Nephron (organoid): ENCODE data around the gene PIAS2.
"Not testable (repeated sequence)": the region's sequence is repeated elsewhere in the genome, so short reads cannot be mapped to it uniquely, and the experiment has no call there.

ENCODE experiments used
- H3K27ac Mint-ChIP-seq, 3 experiments: 2 replicates each; pipeline ENCODE4 v1.8.0; 2020; ENCODE audit warnings: mixed read lengths in 3 of 3, mild to moderate bottlenecking in 2 of 3, moderate library complexity in 1 of 3
- H3K27me3 Mint-ChIP-seq: 2 replicates; pipeline ENCODE4 v1.8.0; 2021; ENCODE audit warnings: low read depth, mild to moderate bottlenecking, moderate library complexity, mixed read lengths
- H3K36me3 Mint-ChIP-seq: 2 replicates; pipeline ENCODE4 v1.8.0; 2020; ENCODE audit warnings: low read depth, mixed read lengths
- H3K4me1 Mint-ChIP-seq: 2 replicates; pipeline ENCODE4 v1.8.0; 2020; ENCODE audit warnings: mixed read lengths
- H3K4me3 Mint-ChIP-seq, 3 experiments: 2 replicates each; pipeline ENCODE4 v1.8.0; 2020; ENCODE audit warnings: mild to moderate bottlenecking in 3 of 3, mixed read lengths in 3 of 3, moderate library complexity in 2 of 3
- H3K9me3 Mint-ChIP-seq: 2 replicates; pipeline ENCODE4 v1.8.0; 2020; ENCODE audit warnings: mixed read lengths
- TF ChIP-seq, protein P1 (sequence below), 3 experiments: fragments of 200-600 bp; sonication (generic); IDR thresholded peaks; one replicate each; pipeline ENCODE4 v1.5.0; 2021; ENCODE audit warnings: antibody characterized with exemption in 3 of 3; ENCODE audit not compliant: unreplicated experiment in 3 of 3

PIAS2 gene, protein sequence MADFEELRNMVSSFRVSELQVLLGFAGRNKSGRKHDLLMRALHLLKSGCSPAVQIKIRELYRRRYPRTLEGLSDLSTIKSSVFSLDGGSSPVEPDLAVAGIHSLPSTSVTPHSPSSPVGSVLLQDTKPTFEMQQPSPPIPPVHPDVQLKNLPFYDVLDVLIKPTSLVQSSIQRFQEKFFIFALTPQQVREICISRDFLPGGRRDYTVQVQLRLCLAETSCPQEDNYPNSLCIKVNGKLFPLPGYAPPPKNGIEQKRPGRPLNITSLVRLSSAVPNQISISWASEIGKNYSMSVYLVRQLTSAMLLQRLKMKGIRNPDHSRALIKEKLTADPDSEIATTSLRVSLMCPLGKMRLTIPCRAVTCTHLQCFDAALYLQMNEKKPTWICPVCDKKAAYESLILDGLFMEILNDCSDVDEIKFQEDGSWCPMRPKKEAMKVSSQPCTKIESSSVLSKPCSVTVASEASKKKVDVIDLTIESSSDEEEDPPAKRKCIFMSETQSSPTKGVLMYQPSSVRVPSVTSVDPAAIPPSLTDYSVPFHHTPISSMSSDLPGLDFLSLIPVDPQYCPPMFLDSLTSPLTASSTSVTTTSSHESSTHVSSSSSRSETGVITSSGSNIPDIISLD

DNA sequence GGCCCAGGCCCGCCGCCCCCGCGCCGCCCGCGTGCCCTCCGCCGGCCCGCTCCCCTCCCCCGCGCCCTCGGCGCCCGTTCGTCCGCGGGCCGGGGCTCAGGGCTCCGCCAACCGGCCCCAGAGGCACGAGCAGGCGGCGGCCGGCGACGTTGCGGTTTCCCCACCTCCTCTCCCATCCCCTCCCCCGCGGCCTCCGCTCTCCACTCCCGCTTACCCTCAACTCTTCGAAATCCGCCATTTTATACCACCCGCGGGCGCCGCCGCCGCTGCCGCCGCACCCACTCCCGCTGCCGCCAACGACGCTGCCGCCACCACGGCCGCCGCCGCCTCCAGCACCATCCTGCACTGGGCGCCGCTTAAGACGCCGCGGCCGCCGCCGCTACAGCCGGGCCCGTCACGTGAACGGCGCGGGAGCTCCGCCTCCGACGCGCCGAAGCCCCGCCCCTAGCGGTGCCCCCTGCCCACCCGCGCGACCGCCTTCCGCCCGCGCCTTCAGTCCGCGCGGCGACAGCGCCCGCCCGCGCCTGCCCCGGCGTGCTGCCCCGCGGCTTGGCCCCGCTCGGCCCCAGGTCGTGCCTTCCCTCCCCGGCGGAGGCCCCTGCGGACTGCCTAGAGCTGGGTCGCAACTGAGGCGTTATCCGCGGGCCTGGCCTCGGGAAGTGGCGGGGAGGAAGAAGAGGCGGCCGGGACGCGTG lies at the start of gene PIAS2, which contains the start of gene KATNAL2:
PIAS2 (minus strand) TSS at position 400 of the 695 bp plus-strand sequence; CDS start at position 238, 162 bp downstream.
KATNAL2 (plus strand) TSS at position 495 of the 695 bp plus-strand sequence. CDS start 29,271 bp downstream, outside the sequence.
- H3K27me3 Mint-ChIP-seq, result no peaks in the 10 kb centered on the region
- H3K4me1 Mint-ChIP-seq, result peaks cover 51% of the 10 kb centered on the region
- H3K36me3 Mint-ChIP-seq, result no peaks in the 10 kb centered on the region
- H3K4me3 Mint-ChIP-seq, result peak within 1 kb of the TSS; percentile 86 to 95 (median 94)
- H3K9me3 Mint-ChIP-seq, result no peaks in the 10 kb centered on the region
- peak within 1 kb of the TSS; percentile 87 to 97 (median 95) for H3K27ac Mint-ChIP-seq
- TF ChIP-seq, protein P1, sequence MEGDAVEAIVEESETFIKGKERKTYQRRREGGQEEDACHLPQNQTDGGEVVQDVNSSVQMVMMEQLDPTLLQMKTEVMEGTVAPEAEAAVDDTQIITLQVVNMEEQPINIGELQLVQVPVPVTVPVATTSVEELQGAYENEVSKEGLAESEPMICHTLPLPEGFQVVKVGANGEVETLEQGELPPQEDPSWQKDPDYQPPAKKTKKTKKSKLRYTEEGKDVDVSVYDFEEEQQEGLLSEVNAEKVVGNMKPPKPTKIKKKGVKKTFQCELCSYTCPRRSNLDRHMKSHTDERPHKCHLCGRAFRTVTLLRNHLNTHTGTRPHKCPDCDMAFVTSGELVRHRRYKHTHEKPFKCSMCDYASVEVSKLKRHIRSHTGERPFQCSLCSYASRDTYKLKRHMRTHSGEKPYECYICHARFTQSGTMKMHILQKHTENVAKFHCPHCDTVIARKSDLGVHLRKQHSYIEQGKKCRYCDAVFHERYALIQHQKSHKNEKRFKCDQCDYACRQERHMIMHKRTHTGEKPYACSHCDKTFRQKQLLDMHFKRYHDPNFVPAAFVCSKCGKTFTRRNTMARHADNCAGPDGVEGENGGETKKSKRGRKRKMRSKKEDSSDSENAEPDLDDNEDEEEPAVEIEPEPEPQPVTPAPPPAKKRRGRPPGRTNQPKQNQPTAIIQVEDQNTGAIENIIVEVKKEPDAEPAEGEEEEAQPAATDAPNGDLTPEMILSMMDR (IDR thresholded peaks at IDR 0.05; ENCODE audit: unreplicated experiment in 3 of 3), result no peak

DNA sequence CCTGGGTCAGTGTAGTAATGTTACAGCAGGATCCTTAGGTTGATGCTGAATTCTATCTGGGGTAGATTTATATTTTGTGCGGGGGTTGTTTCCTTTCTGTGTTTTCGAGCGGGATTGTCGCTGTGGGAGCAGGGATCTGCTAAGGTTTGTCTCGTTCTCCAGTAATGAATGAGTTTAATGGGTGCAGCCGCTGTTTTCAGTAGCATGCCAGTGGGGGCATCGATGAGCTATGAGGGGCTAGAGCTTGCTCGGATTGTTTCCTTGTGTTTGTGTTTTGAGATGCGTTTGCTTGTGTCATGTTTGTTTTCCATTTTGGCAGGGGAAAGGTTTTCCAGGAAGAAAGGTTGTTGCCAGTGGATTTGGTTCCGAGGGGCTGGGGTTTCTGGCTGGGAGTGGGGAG lies 49.0 kb upstream of the PIAS2 start:
- H3K27ac Mint-ChIP-seq, H3K27me3 Mint-ChIP-seq, H3K9me3 Mint-ChIP-seq, H3K4me1 Mint-ChIP-seq, H3K4me3 Mint-ChIP-seq, H3K36me3 Mint-ChIP-seq: not testable (repeated sequence)

DNA sequence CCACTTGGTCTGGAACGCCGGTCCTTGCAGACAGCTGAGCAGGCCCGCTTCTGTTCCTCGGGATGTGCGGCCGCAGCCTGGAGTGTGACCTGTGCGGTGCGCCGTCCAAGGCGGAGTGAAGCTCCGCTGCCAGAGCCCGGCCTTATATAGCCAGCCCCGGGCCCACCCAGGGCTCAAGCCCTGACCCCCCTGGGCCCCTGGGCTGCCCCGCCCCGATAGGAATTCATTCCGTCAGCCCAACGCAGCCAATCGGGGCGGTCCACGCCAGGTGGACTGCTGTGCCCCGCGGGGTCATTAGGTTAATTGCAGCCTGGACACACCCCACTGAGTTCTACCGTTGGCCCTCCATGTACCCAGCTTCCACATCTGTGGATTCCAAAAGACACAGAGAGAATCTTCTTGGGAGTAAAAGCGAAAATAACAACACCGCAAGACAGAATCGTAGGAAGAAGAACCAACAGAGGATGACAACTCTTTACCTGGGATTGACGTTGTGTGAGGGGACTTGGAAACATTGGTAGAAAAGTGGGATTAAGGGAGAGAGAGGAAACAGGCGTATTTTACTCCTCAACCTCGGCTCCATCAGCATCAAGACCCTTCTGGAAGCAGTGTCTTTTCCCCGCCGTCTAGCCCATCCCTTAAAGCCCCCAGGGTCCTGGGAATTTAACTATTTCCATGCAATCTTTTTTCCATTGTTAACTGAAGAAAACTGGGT lies 47.4 kb upstream of the PIAS2 start:
- peaks cover 16% of the 10 kb centered on the region for H3K9me3 Mint-ChIP-seq
- not testable (repeated sequence) for H3K4me1 Mint-ChIP-seq, H3K27ac Mint-ChIP-seq, H3K4me3 Mint-ChIP-seq, H3K27me3 Mint-ChIP-seq
- peaks cover 15% of the 10 kb centered on the region for H3K36me3 Mint-ChIP-seq

DNA sequence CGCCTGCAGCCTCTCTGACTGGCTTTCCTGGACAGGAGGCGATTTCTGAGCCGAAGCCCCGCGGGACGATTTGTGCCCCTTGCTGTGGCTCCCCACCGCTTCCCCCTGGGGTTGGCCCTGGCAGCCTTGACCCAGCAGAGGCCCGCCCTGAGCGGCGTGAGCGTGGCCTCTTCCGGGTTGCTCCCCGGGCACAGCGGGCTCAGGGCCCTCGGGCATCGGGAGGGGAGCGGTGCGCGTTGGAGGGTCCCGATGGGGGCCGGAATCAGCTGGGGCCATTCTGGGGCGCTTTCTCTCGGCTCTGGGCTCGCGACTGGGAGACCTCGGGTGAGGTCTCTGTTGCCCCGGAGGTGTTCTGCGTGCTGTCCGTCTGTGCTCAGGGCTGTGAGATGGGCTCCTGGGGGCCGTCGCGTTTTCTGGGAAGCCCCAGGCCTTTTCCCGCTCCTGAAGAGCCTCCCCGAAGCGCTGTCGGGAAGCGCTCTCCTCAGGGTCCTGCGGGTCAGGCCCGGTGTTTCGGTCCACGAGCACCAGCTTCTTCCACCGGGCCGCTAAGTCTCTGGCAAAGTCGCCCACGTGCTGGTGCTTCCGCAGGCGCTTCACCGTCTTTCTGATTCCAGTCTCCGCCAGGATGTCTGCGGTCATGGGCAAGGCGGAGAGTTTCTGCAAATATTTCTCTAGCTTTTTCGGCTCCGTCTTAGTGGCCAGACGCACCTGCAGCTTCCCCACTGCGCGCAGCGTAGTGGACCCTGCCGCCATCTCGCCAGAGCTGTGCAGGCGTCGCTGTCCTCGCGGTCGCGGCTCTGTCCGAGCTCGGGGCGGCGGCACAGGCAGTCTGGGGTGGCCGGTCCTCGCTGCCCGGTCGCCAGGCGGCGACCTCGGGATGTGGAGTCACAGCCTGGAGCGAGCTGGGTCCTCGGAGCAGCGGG lies 46.6 kb upstream of the PIAS2 start:
- H3K4me3 Mint-ChIP-seq, H3K27ac Mint-ChIP-seq, H3K4me1 Mint-ChIP-seq, H3K27me3 Mint-ChIP-seq: not testable (repeated sequence)
- Mint-ChIP-seq H3K9me3 (peaks cover 16% of the 10 kb centered on the region), H3K36me3 (peaks cover 15% of the 10 kb centered on the region)

DNA sequence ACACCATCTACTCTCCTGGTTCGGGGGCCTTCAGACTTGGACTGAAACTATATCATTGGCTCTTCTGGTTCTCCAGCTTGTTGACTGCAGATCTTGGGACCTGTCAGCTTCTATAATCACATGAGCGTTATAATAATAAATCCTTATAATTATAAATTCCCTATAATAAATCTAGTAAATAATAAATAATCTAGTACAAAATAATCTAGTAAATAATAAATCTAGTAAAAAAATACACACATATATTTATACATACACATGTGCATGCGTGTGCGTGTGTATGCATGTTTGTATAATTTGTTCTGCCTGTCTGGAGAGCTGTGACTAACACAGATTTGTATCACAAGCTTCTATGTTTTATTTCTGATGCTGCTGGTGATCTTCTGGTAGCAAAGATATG lies 40.9 kb upstream of the PIAS2 start:
- H3K27me3 Mint-ChIP-seq, result no peaks in the 10 kb centered on the region
- H3K4me1 Mint-ChIP-seq, result no peaks in the 10 kb centered on the region
- H3K27ac Mint-ChIP-seq, result no peak overlapping the region
- no peak overlapping the region for H3K4me3 Mint-ChIP-seq
- H3K36me3 Mint-ChIP-seq, result peaks cover 15% of the 10 kb centered on the region
- TF ChIP-seq, protein P1 (IDR thresholded peaks at IDR 0.05; ENCODE audit: unreplicated experiment in 3 of 3), result no peak
- peaks cover 16% of the 10 kb centered on the region for H3K9me3 Mint-ChIP-seq

DNA sequence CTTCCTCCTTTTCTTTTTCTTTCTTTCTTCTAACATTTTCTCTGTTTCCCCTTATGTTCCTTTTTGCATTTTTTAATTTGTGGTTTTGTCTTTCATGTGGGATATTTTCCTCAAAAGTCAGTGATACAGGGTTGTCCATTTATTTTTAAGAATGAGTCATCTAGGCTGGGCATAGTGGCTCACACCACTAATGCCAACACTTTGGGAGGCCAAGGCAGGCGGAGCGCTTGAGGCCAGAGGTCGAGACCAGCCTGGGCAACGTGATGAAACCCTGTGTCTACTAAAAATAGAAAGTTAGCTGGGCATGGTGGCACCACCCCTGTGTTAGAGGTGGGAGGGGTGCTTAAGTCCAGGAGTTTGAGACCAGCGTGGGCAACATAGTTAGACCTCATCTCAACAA lies 35.9 kb upstream of the PIAS2 start:
- no peaks in the 10 kb centered on the region for H3K36me3 Mint-ChIP-seq
- no peaks in the 10 kb centered on the region for H3K27me3 Mint-ChIP-seq
- no peak overlapping the region for H3K4me3 Mint-ChIP-seq
- H3K27ac Mint-ChIP-seq, result no peak overlapping the region
- H3K9me3 Mint-ChIP-seq, result no peaks in the 10 kb centered on the region
- TF ChIP-seq, protein P1 (IDR thresholded peaks at IDR 0.05; ENCODE audit: unreplicated experiment in 3 of 3), result no peak
- no peaks in the 10 kb centered on the region for H3K4me1 Mint-ChIP-seq
